ENCODE measurements around the gene SLC37A2.

GRCh38 chr11:125105926-125106325 is 42.8 kb downstream of the SLC37A2 start:
- TF ChIP-seq, protein P1, sequence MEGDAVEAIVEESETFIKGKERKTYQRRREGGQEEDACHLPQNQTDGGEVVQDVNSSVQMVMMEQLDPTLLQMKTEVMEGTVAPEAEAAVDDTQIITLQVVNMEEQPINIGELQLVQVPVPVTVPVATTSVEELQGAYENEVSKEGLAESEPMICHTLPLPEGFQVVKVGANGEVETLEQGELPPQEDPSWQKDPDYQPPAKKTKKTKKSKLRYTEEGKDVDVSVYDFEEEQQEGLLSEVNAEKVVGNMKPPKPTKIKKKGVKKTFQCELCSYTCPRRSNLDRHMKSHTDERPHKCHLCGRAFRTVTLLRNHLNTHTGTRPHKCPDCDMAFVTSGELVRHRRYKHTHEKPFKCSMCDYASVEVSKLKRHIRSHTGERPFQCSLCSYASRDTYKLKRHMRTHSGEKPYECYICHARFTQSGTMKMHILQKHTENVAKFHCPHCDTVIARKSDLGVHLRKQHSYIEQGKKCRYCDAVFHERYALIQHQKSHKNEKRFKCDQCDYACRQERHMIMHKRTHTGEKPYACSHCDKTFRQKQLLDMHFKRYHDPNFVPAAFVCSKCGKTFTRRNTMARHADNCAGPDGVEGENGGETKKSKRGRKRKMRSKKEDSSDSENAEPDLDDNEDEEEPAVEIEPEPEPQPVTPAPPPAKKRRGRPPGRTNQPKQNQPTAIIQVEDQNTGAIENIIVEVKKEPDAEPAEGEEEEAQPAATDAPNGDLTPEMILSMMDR (IDR thresholded peaks at IDR 0.05; ENCODE audit: low read length): no peak
- TF ChIP-seq EZH2 (IDR thresholded peaks at IDR 0.05; ENCODE audit: borderline replicate concordance, low read length): no peak

All from OCI-LY1 (cell line).